ENCODE measurements around the gene NUP93.
A peak's percentile ranks its signal among the peaks of the same experiment; 100 is the strongest.

NUP93 gene

DNA sequence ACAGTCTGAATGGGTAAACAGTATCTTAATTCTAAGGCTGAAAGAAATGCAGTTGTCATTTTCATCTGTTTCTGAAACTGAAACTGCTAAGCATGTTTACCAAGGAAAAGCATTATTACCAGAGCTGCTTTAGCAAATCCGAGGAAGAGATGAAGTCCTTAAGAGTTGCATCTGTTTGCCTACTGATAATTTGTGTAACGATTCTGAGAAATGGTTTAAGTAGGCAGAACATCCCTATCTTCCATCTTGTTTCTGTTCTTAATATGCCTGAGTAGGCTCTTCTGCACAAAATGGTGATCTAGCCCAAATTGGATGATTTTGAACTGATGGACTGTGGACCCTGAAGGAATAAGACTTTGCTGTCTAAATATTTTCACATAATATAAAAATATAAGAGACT lies 34.9 kb downstream of the NUP93 start:
- H3F3A ChIP-seq (ENCODE audit: insufficient read depth, low read length): no peaks in the 10 kb centered on the region
- H3K79me2 ChIP-seq (ENCODE audit: low read length): peaks cover 9% of the 10 kb centered on the region
- H3K9me3 ChIP-seq (replicated peaks; ENCODE audit: insufficient read depth, low read length): no peaks in the 10 kb centered on the region
- H3K4me1 ChIP-seq (ENCODE audit: low read length): peaks cover 16% of the 10 kb centered on the region
- H3K9ac ChIP-seq (ENCODE audit: low read length): no peak overlapping the region
- H3K27ac ChIP-seq (ENCODE audit: low read length): peak overlapping the region; percentile 1; the same call in 1 of the 2 replicates
- H2AFZ ChIP-seq (ENCODE audit: low read length): no peak overlapping the region
- DNase-seq: peak; percentile 44
- peak overlapping the region; percentile 64 for H3K4me2 ChIP-seq (ENCODE audit: low read depth, low read length)
- H3K9me2 ChIP-seq (replicated peaks; ENCODE audit: insufficient read depth, low read length): no peaks in the 10 kb centered on the region
- H3K4me3 ChIP-seq (ENCODE audit: low read length): 0 out of 2 replicates have a peak overlapping the region, but pooled peaks have one; percentile 0
- TF ChIP-seq, protein P1, sequence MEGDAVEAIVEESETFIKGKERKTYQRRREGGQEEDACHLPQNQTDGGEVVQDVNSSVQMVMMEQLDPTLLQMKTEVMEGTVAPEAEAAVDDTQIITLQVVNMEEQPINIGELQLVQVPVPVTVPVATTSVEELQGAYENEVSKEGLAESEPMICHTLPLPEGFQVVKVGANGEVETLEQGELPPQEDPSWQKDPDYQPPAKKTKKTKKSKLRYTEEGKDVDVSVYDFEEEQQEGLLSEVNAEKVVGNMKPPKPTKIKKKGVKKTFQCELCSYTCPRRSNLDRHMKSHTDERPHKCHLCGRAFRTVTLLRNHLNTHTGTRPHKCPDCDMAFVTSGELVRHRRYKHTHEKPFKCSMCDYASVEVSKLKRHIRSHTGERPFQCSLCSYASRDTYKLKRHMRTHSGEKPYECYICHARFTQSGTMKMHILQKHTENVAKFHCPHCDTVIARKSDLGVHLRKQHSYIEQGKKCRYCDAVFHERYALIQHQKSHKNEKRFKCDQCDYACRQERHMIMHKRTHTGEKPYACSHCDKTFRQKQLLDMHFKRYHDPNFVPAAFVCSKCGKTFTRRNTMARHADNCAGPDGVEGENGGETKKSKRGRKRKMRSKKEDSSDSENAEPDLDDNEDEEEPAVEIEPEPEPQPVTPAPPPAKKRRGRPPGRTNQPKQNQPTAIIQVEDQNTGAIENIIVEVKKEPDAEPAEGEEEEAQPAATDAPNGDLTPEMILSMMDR (IDR thresholded peaks at IDR 0.05; ENCODE audit: low read length): no peak
- TF ChIP-seq EZH2phosphoT487 (IDR thresholded peaks at IDR 0.05; ENCODE audit: low read length) (no peak), EZH2 (optimal IDR thresholded peaks at IDR 0.05; ENCODE audit: low read depth, low read length) (no peak)
- H3K27me3 ChIP-seq (replicated peaks; ENCODE audit: insufficient read depth, low read length): no peaks in the 10 kb centered on the region
- no peaks in the 10 kb centered on the region for H4K20me1 ChIP-seq (ENCODE audit: insufficient read depth, low read length)
- no peaks in the 10 kb centered on the region for H3K36me3 ChIP-seq (replicated peaks; ENCODE audit: insufficient read depth, low read length)

GRCh38 chr16:56765949-56766348 lies 36.0 kb downstream of the NUP93 start:
- Histone ChIP-seq H3K27me3 (replicated peaks; ENCODE audit: insufficient read depth, low read length) (no peaks in the 10 kb centered on the region), H3K4me1 (ENCODE audit: low read length) (peaks cover 16% of the 10 kb centered on the region), H3K9me3 (replicated peaks; ENCODE audit: insufficient read depth, low read length) (no peaks in the 10 kb centered on the region), H3K36me3 (replicated peaks; ENCODE audit: insufficient read depth, low read length) (no peaks in the 10 kb centered on the region), H4K20me1 (ENCODE audit: insufficient read depth, low read length) (no peaks in the 10 kb centered on the region), H3K4me3 (ENCODE audit: low read length) (no peak overlapping the region), H3F3A (ENCODE audit: insufficient read depth, low read length) (no peaks in the 10 kb centered on the region), H3K9ac (ENCODE audit: low read length) (no peak overlapping the region), H3K4me2 (ENCODE audit: low read depth, low read length) (no peak overlapping the region), H3K9me2 (replicated peaks; ENCODE audit: insufficient read depth, low read length) (no peaks in the 10 kb centered on the region), H3K79me2 (ENCODE audit: low read length) (peaks cover 12% of the 10 kb centered on the region), H2AFZ (ENCODE audit: low read length) (no peak overlapping the region), H3K27ac (ENCODE audit: low read length) (no peak overlapping the region)
- DNase-seq: no peak
- no peak for TF ChIP-seq EZH2 (optimal IDR thresholded peaks at IDR 0.05; ENCODE audit: low read depth, low read length)
- no peak for TF ChIP-seq EZH2phosphoT487 (IDR thresholded peaks at IDR 0.05; ENCODE audit: low read length)
- TF ChIP-seq, protein P1 (IDR thresholded peaks at IDR 0.05; ENCODE audit: low read length): no peak

DNA sequence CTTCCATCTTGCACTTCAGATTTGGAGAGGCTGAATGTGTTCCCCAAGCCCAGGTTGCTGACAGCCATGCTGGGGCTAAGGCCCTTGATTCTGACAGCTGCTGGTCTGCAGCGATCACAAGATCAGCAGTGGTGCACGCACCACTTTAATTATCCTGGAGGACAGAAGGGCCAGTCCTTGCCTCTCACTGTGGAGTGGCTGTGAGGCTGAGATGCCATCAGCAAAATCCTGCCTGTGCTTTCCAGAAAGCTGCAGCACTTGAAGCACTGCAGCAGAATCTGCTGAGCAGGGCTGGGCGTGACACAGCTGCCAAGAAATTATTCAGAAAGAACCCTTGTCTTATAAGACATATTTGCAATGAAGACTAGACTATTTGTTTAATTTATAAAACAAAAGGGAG lies 37.1 kb downstream of the NUP93 start:
- H3K4me1 ChIP-seq (ENCODE audit: low read length): peaks cover 26% of the 10 kb centered on the region
- H3K27ac ChIP-seq (ENCODE audit: low read length): no peak overlapping the region
- no peak overlapping the region for H3K4me3 ChIP-seq (ENCODE audit: low read length)
- no peak overlapping the region for H3K4me2 ChIP-seq (ENCODE audit: low read depth, low read length)
- no peaks in the 10 kb centered on the region for H3K9me3 ChIP-seq (replicated peaks; ENCODE audit: insufficient read depth, low read length)
- no peaks in the 10 kb centered on the region for H3K36me3 ChIP-seq (replicated peaks; ENCODE audit: insufficient read depth, low read length)
- no peak for TF ChIP-seq EZH2phosphoT487 (IDR thresholded peaks at IDR 0.05; ENCODE audit: low read length)
- TF ChIP-seq, protein P1 (IDR thresholded peaks at IDR 0.05; ENCODE audit: low read length): no peak
- TF ChIP-seq EZH2 (optimal IDR thresholded peaks at IDR 0.05; ENCODE audit: low read depth, low read length): no peak
- no peak overlapping the region for H2AFZ ChIP-seq (ENCODE audit: low read length)
- peaks cover 12% of the 10 kb centered on the region for H3K79me2 ChIP-seq (ENCODE audit: low read length)
- no peak for DNase-seq
- H3K9ac ChIP-seq (ENCODE audit: low read length): no peak overlapping the region
- H3F3A ChIP-seq (ENCODE audit: insufficient read depth, low read length): no peaks in the 10 kb centered on the region
- H3K9me2 ChIP-seq (replicated peaks; ENCODE audit: insufficient read depth, low read length): no peaks in the 10 kb centered on the region
- H3K27me3 ChIP-seq (replicated peaks; ENCODE audit: insufficient read depth, low read length): no peaks in the 10 kb centered on the region
- H4K20me1 ChIP-seq (ENCODE audit: insufficient read depth, low read length): no peaks in the 10 kb centered on the region

Measured in MM.1S (cell line).